Hepatocyte (in vitro differentiated cells): ENCODE data around the gene MAST2. TPM values are rescaled to one million over a fixed set of nuclear protein-coding genes. Genes with fewer than 3 reads are reported as not detected.

Experiments used
- DNase-seq: peaks from one replicate; pipeline ENCODE4 v3.0.0-alpha.2; 2016; ENCODE audit warnings: low spot score
- H2AFZ ChIP-seq: fragments of 200-600 bp; sonication (generic); 2 replicates; pipeline ENCODE4 v1.6.0; 2016; ENCODE audit warnings: antibody characterized with exemption, mild to moderate bottlenecking
- H3K27ac ChIP-seq: fragments of 200-600 bp; sonication (generic); 2 replicates; pipeline ENCODE4 v1.5.1; 2016; ENCODE audit warnings: mild to moderate bottlenecking
- H3K27me3 ChIP-seq: fragments of 200-600 bp; sonication (generic); 2 replicates; pipeline ENCODE4 v1.6.1; 2016
- H3K36me3 ChIP-seq: fragments of 200-600 bp; sonication (generic); replicated peaks from 2 replicates; pipeline ENCODE4 v1.5.1; 2016; ENCODE audit warnings: low read depth; ENCODE audit not compliant: insufficient read depth
- H3K4me1 ChIP-seq: fragments of 200-600 bp; sonication (generic); 2 replicates; pipeline ENCODE4 v1.5.1; 2016; ENCODE audit warnings: mild to moderate bottlenecking, moderate library complexity; ENCODE audit not compliant: insufficient read depth
- H3K4me2 ChIP-seq: fragments of 200-600 bp; sonication (generic); 2 replicates; pipeline ENCODE4 v1.6.0; 2016
- H3K4me3 ChIP-seq: fragments of 200-600 bp; sonication (generic); 2 replicates; pipeline ENCODE4 v1.5.1; 2016; ENCODE audit warnings: mild to moderate bottlenecking
- H3K79me2 ChIP-seq: fragments of 200-600 bp; sonication (generic); 2 replicates; pipeline ENCODE4 v1.6.0; 2017; ENCODE audit warnings: mild to moderate bottlenecking
- H3K9me2 ChIP-seq: fragments of 200-600 bp; sonication (generic); replicated peaks from 2 replicates; pipeline ENCODE4 v1.6.0; 2017; ENCODE audit warnings: mild to moderate bottlenecking; ENCODE audit not compliant: insufficient read depth
- H3K9me3 ChIP-seq: fragments of 200-600 bp; sonication (generic); 2 replicates; pipeline ENCODE4 v1.5.1; 2016; ENCODE audit warnings: low read depth, mild to moderate bottlenecking
- H4K20me1 ChIP-seq: fragments of 200-600 bp; sonication (generic); 2 replicates; pipeline ENCODE4 v1.6.0; 2016; ENCODE audit warnings: mild to moderate bottlenecking; ENCODE audit not compliant: insufficient read depth, poor library complexity, severe bottlenecking
- EZH2 ChIP-seq: fragments of 200-600 bp; sonication (generic); IDR thresholded peaks from 2 replicates; pipeline ENCODE4 v1.6.1; 2016; ENCODE audit warnings: antibody characterized with exemption, mild to moderate bottlenecking, borderline replicate concordance
- EZH2phosphoT487 ChIP-seq: fragments of 200-600 bp; sonication (generic); IDR thresholded peaks from one replicate; pipeline ENCODE4 v1.6.1; 2018; ENCODE audit warnings: antibody characterized with exemption, mild to moderate bottlenecking, low read depth, moderate library complexity; ENCODE audit not compliant: unreplicated experiment, severe bottlenecking
- WGBS: methylation state at CpG from one replicate; pipeline ENCODE4 v1.1.6; 2016; ENCODE audit warnings: low lambda C conversion rate; ENCODE audit errors: missing lambda C conversion rate; 5-methylcytosine and 5-hydroxymethylcytosine counted together
- polyA plus RNA-seq: library from polyadenylated mRNA; unstranded; fragments of >200 nt; fragmentation: Nextera tagmentation; extraction: Ambion mirVana; gene quantifications from 2 replicates; pipeline ENCODE4 v1.2.1, GENCODE V29; 2016
- total RNA-seq: library from RNA; depleted of rRNA; stranded (reverse); fragments of >200 nt; gene quantifications from 2 replicates; pipeline ENCODE4 v1.2.3, GENCODE V29; 2014
- TF ChIP-seq, protein P1 (sequence below): fragments of 200-600 bp; sonication (generic); IDR thresholded peaks from 2 replicates; pipeline ENCODE4 v1.5.1; 2016; ENCODE audit warnings: antibody characterized with exemption, mild to moderate bottlenecking; ENCODE audit not compliant: poor library complexity

The MAST2 gene
- total RNA-seq (23.8 and 25.8 TPM in 2 replicates), polyA plus RNA-seq (32.4 and 33.5 TPM in 2 replicates)

DNA sequence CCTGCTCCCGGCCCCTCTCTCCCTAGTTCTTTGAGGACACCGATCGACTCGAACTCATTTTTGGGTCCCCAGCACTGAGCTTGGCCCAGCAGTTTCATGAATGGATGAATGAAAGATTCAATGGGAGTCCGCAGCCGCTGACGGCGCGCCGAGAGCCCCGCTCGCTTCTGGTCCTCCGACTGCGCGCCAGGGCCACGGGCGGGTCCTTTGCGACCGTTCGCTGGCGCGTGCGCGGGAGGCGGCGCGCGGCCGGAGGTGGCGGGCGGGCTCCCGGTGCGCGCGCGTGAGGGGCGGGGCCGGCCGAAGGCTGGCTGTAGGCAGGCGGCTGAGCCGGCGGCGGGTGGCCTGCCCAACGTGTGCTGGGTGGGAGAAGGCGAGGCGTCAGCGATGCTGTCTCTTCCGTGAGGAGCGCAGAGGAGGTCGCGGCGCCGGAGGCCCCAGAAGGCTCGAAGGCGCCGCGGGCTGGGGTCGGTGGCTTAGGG lies at the start of gene MAST2:
Gene MAST2, plus strand, starts transcription at position 314 of the 482 bp plus-strand sequence. CDS start 284 bp downstream, outside the sequence.
- TF ChIP-seq EZH2phosphoT487 (no peak), EZH2 (no peak)
- TF ChIP-seq, protein P1, sequence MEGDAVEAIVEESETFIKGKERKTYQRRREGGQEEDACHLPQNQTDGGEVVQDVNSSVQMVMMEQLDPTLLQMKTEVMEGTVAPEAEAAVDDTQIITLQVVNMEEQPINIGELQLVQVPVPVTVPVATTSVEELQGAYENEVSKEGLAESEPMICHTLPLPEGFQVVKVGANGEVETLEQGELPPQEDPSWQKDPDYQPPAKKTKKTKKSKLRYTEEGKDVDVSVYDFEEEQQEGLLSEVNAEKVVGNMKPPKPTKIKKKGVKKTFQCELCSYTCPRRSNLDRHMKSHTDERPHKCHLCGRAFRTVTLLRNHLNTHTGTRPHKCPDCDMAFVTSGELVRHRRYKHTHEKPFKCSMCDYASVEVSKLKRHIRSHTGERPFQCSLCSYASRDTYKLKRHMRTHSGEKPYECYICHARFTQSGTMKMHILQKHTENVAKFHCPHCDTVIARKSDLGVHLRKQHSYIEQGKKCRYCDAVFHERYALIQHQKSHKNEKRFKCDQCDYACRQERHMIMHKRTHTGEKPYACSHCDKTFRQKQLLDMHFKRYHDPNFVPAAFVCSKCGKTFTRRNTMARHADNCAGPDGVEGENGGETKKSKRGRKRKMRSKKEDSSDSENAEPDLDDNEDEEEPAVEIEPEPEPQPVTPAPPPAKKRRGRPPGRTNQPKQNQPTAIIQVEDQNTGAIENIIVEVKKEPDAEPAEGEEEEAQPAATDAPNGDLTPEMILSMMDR: no peak
- H3K27ac ChIP-seq: peak within 1 kb of the TSS; percentile 92
- H3K9me2 ChIP-seq: no peaks in the 10 kb centered on the region
- peaks cover 11% of the 10 kb centered on the region for H4K20me1 ChIP-seq
- peak within 1 kb of the TSS; percentile 75 for H2AFZ ChIP-seq
- H3K9me3 ChIP-seq: no peaks in the 10 kb centered on the region
- peaks cover 16% of the 10 kb centered on the region for H3K4me1 ChIP-seq
- under 1% methylated on average over 29 of the region's 58 CpGs for WGBS
- peak within 1 kb of the TSS; percentile 91 for H3K4me2 ChIP-seq
- H3K36me3 ChIP-seq: no peaks in the 10 kb centered on the region
- no peaks in the 10 kb centered on the region for H3K27me3 ChIP-seq
- H3K4me3 ChIP-seq: peak within 1 kb of the TSS; percentile 81
- DNase-seq: peak; percentile 97
- H3K79me2 ChIP-seq: peaks cover 41% of the 10 kb centered on the region

DNA sequence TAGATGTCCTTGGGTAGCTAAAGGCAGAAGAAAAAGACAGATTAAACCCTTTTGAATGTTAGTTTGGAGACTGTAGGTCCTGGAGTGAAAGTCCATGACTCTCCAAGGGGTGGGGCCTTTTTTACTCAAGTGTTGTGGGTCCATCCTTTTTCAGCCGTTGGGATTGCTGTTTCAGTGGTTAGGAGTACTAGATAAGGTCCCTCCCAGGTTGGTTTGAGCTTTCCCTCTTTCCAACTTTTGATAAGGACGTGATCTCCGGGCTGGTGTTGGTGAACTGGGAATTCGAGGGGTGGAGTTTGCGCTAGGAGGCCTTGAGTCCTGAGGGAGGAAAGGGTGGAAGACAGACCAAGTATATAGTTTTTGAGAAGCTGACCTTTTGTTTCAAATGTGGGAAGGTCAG lies 47.7 kb upstream of the MAST2 start:
- Histone ChIP-seq H3K27ac (no peak overlapping the region), H2AFZ (no peak overlapping the region), H4K20me1 (no peaks in the 10 kb centered on the region), H3K27me3 (no peaks in the 10 kb centered on the region), H3K4me3 (no peak overlapping the region), H3K4me1 (peaks cover 6% of the 10 kb centered on the region), H3K4me2 (no peak overlapping the region), H3K79me2 (no peaks in the 10 kb centered on the region), H3K9me3 (no peaks in the 10 kb centered on the region), H3K9me2 (no peaks in the 10 kb centered on the region), H3K36me3 (no peaks in the 10 kb centered on the region)
- no peak for TF ChIP-seq EZH2phosphoT487
- no peak for TF ChIP-seq EZH2
- TF ChIP-seq, protein P1: no peak
- 71% methylated on average over 5 of the region's 5 CpGs for WGBS
- DNase-seq: no peak

DNA sequence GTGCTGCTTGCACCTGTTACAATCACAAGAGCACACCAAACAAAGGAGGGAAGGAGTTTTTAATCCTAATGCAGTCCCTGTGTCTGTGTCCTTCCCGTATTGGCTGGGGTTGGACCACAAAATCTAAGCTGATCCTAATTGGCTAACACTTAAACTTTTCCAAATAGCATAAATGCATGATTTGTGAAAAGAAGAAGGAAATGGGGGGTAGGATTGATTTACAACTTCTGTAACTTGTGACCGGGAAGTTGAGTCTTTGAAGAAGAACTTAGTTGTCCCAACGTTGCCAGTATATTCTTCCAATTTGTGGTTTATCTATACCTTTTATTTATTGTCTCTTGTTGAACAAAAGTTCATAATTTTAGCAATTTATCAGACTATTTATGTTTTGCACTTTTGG lies 41.1 kb upstream of the MAST2 start:
- H3K9me3 ChIP-seq: no peaks in the 10 kb centered on the region
- no peak for TF ChIP-seq EZH2phosphoT487
- H3K36me3 ChIP-seq: no peaks in the 10 kb centered on the region
- no peaks in the 10 kb centered on the region for H4K20me1 ChIP-seq
- H3K4me2 ChIP-seq: no peak overlapping the region
- DNase-seq: no peak
- no peaks in the 10 kb centered on the region for H3K4me1 ChIP-seq
- no peaks in the 10 kb centered on the region for H3K27me3 ChIP-seq
- no peaks in the 10 kb centered on the region for H3K9me2 ChIP-seq
- H3K79me2 ChIP-seq: no peaks in the 10 kb centered on the region
- H3K27ac ChIP-seq: no peak overlapping the region
- no peak overlapping the region for H2AFZ ChIP-seq
- no peak overlapping the region for H3K4me3 ChIP-seq
- 82% methylated on average over 3 of the region's 3 CpGs for WGBS

DNA sequence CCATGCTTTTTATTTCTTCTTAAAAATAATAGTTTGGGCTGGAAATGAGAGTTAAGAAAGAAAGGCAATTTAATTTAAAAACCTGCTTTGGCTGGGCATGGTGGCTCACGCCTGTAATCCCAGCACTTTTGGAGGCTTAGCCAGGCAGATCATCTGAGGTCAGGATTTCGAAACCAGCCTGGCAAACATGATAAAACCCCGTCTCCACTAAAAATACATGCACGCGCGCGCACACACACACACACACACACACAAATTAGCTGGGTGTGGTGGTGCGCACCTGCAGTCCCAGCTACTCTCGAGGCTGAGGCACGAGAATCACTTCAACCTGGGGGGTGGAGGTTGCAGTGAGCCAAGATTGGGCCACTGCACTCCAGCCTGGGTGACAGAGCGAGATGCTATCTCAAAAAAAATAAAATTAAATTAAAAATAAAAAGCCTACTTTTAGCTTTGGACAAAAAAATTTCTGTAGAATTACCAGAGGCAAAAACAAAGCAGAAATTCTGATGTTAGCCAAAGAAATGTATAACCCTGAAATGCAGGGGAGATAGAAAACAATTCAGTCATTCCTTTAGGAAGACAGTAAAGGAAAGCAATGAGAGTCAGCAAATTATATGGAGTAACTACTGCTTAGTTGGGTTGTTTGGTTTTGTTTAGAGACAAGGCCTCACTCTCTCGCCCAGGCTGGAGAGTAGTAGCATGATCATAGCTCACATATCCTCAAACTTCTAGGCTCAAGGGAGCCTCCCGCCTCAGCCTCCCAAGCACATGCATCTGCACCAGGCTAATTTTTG lies 37.2 kb upstream of the MAST2 start:
- no peaks in the 10 kb centered on the region for H3K4me1 ChIP-seq
- H4K20me1 ChIP-seq: no peaks in the 10 kb centered on the region
- no peak for TF ChIP-seq EZH2
- TF ChIP-seq, protein P1: no peak
- TF ChIP-seq EZH2phosphoT487: no peak
- no peak overlapping the region for H3K4me3 ChIP-seq
- H3K27ac ChIP-seq: no peak overlapping the region
- no peaks in the 10 kb centered on the region for H3K9me3 ChIP-seq
- DNase-seq: no peak
- no peaks in the 10 kb centered on the region for H3K36me3 ChIP-seq
- H3K79me2 ChIP-seq: no peaks in the 10 kb centered on the region
- H3K4me2 ChIP-seq: no peak overlapping the region
- H2AFZ ChIP-seq: no peak overlapping the region
- no peaks in the 10 kb centered on the region for H3K9me2 ChIP-seq
- WGBS: 87% methylated on average over 13 of the region's 13 CpGs
- no peaks in the 10 kb centered on the region for H3K27me3 ChIP-seq
